A549 (cell line): ENCODE data around the gene SLC17A2. TPM values are rescaled to one million over a fixed set of nuclear protein-coding genes. Genes with fewer than 3 reads are reported as not detected.

Source experiments
- ATAC-seq, 2 experiments: fragments of 200-7000 bp in 1 of 2; fragments of >200 bp in 1 of 2; cut with Nextera tagmentation in 1 of 2; cut with Tn5 transposase in 1 of 2; 3 replicates each; pipeline versions ENCODE4 v1.8.0 to v1.9.1; 2018 to 2020; ENCODE audit warnings: mild to moderate bottlenecking in 1 of 2, moderate library complexity in 1 of 2
- CTCF ChIA-PET: fragments of 300-600 bp; sonication (Branson Sonifier 250); formaldehyde crosslinking; extraction: SDS; loops from one replicate; lab custom pipeline; 2021; ENCODE audit warnings: antibody characterized with exemption, inconsistent platforms; lab: Yijun Ruan, JAX
- POLR2A ChIA-PET: fragments of 350-600 bp; formaldehyde crosslinking; extraction: SDS; loops from one replicate; lab custom pipeline; 2021; ENCODE audit warnings: antibody characterized with exemption, inconsistent platforms; lab: Yijun Ruan, JAX
- DNase-seq, 2 experiments: peaks; one replicate each; pipeline versions ENCODE4 v3.0.0 to v3.0.0-alpha.2; 2011 to 2016; ENCODE audit warnings: low read depth in 1 of 2, low spot score in 1 of 2
- FAIRE-seq: peaks from 2 replicates; lab custom pipeline; 2011; peaks lifted over from hg19 to GRCh38; lab: Jason Lieb, UNC
- H3K27ac ChIP-seq, 2 experiments: fragments of >200 bp; sonication (Bioruptor Twin); formaldehyde crosslinking; 3 replicates each; pipeline ENCODE4 v1.5.1; 2016 to 2017
- H3K4me1 ChIP-seq: fragments of >200 bp; sonication (Bioruptor Twin); formaldehyde crosslinking; 3 replicates; pipeline ENCODE4 v1.6.1; 2016
- H3K4me2 ChIP-seq: fragments of >200 bp; sonication (Bioruptor Twin); formaldehyde crosslinking; 3 replicates; pipeline ENCODE4 v1.6.1; 2016
- H3K4me3 ChIP-seq: fragments of >200 bp; sonication (Bioruptor Twin); formaldehyde crosslinking; 3 replicates; pipeline ENCODE4 v1.5.1; 2016
- H3K9me3 ChIP-seq: fragments of >200 bp; sonication (Bioruptor Twin); formaldehyde crosslinking; 3 replicates; pipeline ENCODE4 v1.6.1; 2016
- ATOH8 ChIP-seq: fragments of 250-450 bp; sonication (Bioruptor Pico); IDR thresholded peaks from 2 replicates; pipeline ENCODE4 v1.5.0; 2020; ENCODE audit warnings: low read depth, mild to moderate bottlenecking, moderate library complexity
- BCL3 ChIP-seq: fragments of >200 bp; sonication (Bioruptor Twin); formaldehyde crosslinking; IDR thresholded peaks from 3 replicates; pipeline ENCODE4 v1.6.1; 2016
- BHLHE40 ChIP-seq: IDR thresholded peaks from 2 replicates; pipeline ENCODE4 v1.6.1; 2012; ENCODE audit warnings: low read depth, low read length, inconsistent platforms
- CBX2 ChIP-seq: fragments of 200-600 bp; sonication (generic); IDR thresholded peaks from 2 replicates; pipeline ENCODE4 v1.6.1; 2016; ENCODE audit warnings: low read depth, mild to moderate bottlenecking, borderline replicate concordance
- EHMT2 ChIP-seq: fragments of 200-600 bp; sonication (generic); IDR thresholded peaks from 2 replicates; pipeline ENCODE4 v1.6.1; 2016; ENCODE audit warnings: antibody characterized with exemption, low read depth, mild to moderate bottlenecking, moderate library complexity
- ELK1 ChIP-seq: fragments of 150-350 bp; IDR thresholded peaks from 2 replicates; pipeline ENCODE4 v1.6.1; 2014; ENCODE audit warnings: low read depth, mild to moderate bottlenecking, low read length
- EP300 ChIP-seq, 2 experiments: fragments of >200 bp; sonication (Bioruptor Twin); formaldehyde crosslinking; IDR thresholded peaks; 2 replicates in 1 of 2; 3 replicates in 1 of 2; pipeline ENCODE4 v1.6.1; 2016 to 2017
- ESRRA ChIP-seq: fragments of 150-350 bp; IDR thresholded peaks from 2 replicates; pipeline ENCODE4 v1.6.1; 2014; ENCODE audit warnings: mild to moderate bottlenecking, low read length, borderline replicate concordance
- FOSL2 ChIP-seq, 2 experiments: fragments of 450-650 bp in 1 of 2; fragments of >200 bp in 1 of 2; sonication (Bioruptor Twin) in 1 of 2; formaldehyde crosslinking; IDR thresholded peaks; 2 replicates each; pipeline versions ENCODE4 v1.5.0 to v1.6.1; 2016 to 2020; ENCODE audit warnings: mild to moderate bottlenecking in 1 of 2, moderate library complexity in 1 of 2
- FOXS1 ChIP-seq: fragments of 250-450 bp; sonication (Bioruptor Pico); IDR thresholded peaks from 2 replicates; pipeline ENCODE4 v1.5.0; 2020; ENCODE audit warnings: mild to moderate bottlenecking, moderate library complexity
- HDAC2 ChIP-seq: fragments of 200-600 bp; sonication (generic); IDR thresholded peaks from 2 replicates; pipeline ENCODE4 v1.6.1; 2016
- HMGXB4 ChIP-seq: fragments of 250-450 bp; sonication (Bioruptor Pico); IDR thresholded peaks from 2 replicates; pipeline ENCODE4 v1.5.0; 2021; ENCODE audit warnings: mild to moderate bottlenecking, moderate library complexity, borderline replicate concordance
- JUN ChIP-seq, 2 experiments: fragments of >200 bp; sonication (Bioruptor Twin); formaldehyde crosslinking; IDR thresholded peaks; 2 replicates in 1 of 2; 3 replicates in 1 of 2; pipeline ENCODE4 v1.6.1; 2016 to 2017
- NPAS2 ChIP-seq: fragments of 250-450 bp; sonication (Bioruptor Pico); IDR thresholded peaks from 2 replicates; pipeline ENCODE4 v1.8.0; 2022; ENCODE audit warnings: mild to moderate bottlenecking, moderate library complexity, borderline replicate concordance
- PBX3 ChIP-seq: IDR thresholded peaks from 2 replicates; pipeline ENCODE4 v1.6.1; 2012
- POLR2A ChIP-seq: IDR thresholded peaks from 2 replicates; pipeline ENCODE4 v1.6.1; 2012; ENCODE audit warnings: mild to moderate bottlenecking, low read length
- RAD21 ChIP-seq, 2 experiments: fragments of >200 bp in 1 of 2; sonication (Bioruptor Twin) in 1 of 2; formaldehyde crosslinking in 1 of 2; IDR thresholded peaks in 1 of 2; conservative IDR thresholded peaks in 1 of 2; 2 replicates in 1 of 2; 3 replicates in 1 of 2; pipeline ENCODE4 v1.6.1; 2012 to 2018; ENCODE audit warnings: inconsistent platforms in 1 of 2
- RARB ChIP-seq: fragments of 250-450 bp; sonication (Bioruptor Pico); IDR thresholded peaks from 2 replicates; pipeline ENCODE4 v1.8.0; 2021; ENCODE audit warnings: mild to moderate bottlenecking, moderate library complexity
- RNF2 ChIP-seq: fragments of 200-600 bp; sonication (generic); IDR thresholded peaks from 2 replicates; pipeline ENCODE4 v1.6.1; 2016; ENCODE audit warnings: low read depth, mild to moderate bottlenecking, antibody characterized with exemption, moderate library complexity, borderline replicate concordance
- SREBF2 ChIP-seq: fragments of 450-650 bp; IDR thresholded peaks from 2 replicates; pipeline ENCODE4 v1.6.1; 2014; ENCODE audit warnings: mild to moderate bottlenecking, moderate library complexity
- TFCP2L1 ChIP-seq: fragments of 250-450 bp; sonication (Bioruptor Pico); IDR thresholded peaks from 2 replicates; pipeline ENCODE4 v1.5.0; 2021; ENCODE audit warnings: mild to moderate bottlenecking
- TP53 ChIP-seq: fragments of 250-450 bp; sonication (Bioruptor Pico); IDR thresholded peaks from 2 replicates; pipeline ENCODE4 v1.5.0; 2021; ENCODE audit warnings: mild to moderate bottlenecking, moderate library complexity
- WGBS: methylation state at CpG from one replicate; pipeline ENCODE4 v1.1.6; 2017; ENCODE audit errors: missing lambda C conversion rate; 5-methylcytosine and 5-hydroxymethylcytosine counted together
- polyA plus RNA-seq, 4 experiments: library from polyadenylated mRNA; depleted of rRNA in 3 of 4; stranded (reverse); fragments of >200 nt; fragmentation: RNase III in 1 of 4; extraction: RNeasy Plus Mini Kit Qiagen cat#74134 plus additional on column Dnase treatment in 1 of 4; gene quantifications; 2 replicates in 3 of 4; 3 replicates in 1 of 4; pipeline ENCODE4 v1.2.3, GENCODE V29; 2011 to 2017

SLC17A2 gene
- polyA plus RNA-seq, 2 of the 4 experiments (the other 2 are of a cell fraction) = not detected

GRCh38 chr6:25973923-25974555 is 43.5 kb upstream of the SLC17A2 start:
- DNase-seq (no peak), FAIRE-seq (no peak), ATAC-seq (no peak)
- peaks cover 17% of the 10 kb centered on the region for H3K4me1 ChIP-seq
- H3K9me3 ChIP-seq = no peaks in the 10 kb centered on the region
- ChIA-PET CTCF (interaction anchor here (1.6 kb wide), 1 partner anchor 19 kb away, joined by 6 read pairs; no protein-coding TSS in a partner anchor), POLR2A (no interaction called here)
- TF ChIP-seq ATOH8 (CRISPR knock-in tag) (no peak), HMGXB4 (CRISPR knock-in tag) (no peak), EP300 (IDR thresholded peaks at IDR 0.05) (no peak), CBX2 (no peak), EHMT2 (no peak), FOXS1 (CRISPR knock-in tag) (no peak), ESRRA (no peak), ELK1 (no peak), RAD21 (conservative IDR thresholded peaks at IDR 0.05 in 1 of 2, IDR thresholded peaks at IDR 0.05 in 1 of 2) (no peak), SREBF2 (no peak), PBX3 (no peak), NPAS2 (CRISPR knock-in tag) (no peak), HDAC2 (no peak), BHLHE40 (no peak), TFCP2L1 (CRISPR knock-in tag) (no peak), BCL3 (no peak), POLR2A (no peak), TP53 (CRISPR knock-in tag) (no peak), RNF2 (no peak), RARB (CRISPR knock-in tag) (no peak)
- 96% methylated on average over 2 of the region's 2 CpGs for WGBS
- no peak overlapping the region for H3K4me2 ChIP-seq
- H3K27ac ChIP-seq = no peak overlapping the region
- no peak overlapping the region for H3K4me3 ChIP-seq

- H3K9me3 ChIP-seq = no peaks in the 10 kb centered on the region
- no peak overlapping the region for H3K27ac ChIP-seq
- no peak overlapping the region for H3K4me3 ChIP-seq
- no peak for DNase-seq
- no peak overlapping the region for H3K4me2 ChIP-seq
- 87% methylated on average over 5 of the region's 5 CpGs for WGBS
- POLR2A ChIA-PET = no interaction called here
- TF ChIP-seq EP300 (IDR thresholded peaks at IDR 0.05) (no peak), FOSL2 (IDR thresholded peaks at IDR 0.05) (no peak), FOSL2 (CRISPR knock-in tag; IDR thresholded peaks at IDR 0.05) (no peak), JUN (IDR thresholded peaks at IDR 0.05) (no peak), TFCP2L1 (CRISPR knock-in tag) (no peak)
- TF ChIP-seq, all 56 proteins: peak for 0
- FAIRE-seq (no peak), ATAC-seq (no peak)
- CTCF ChIA-PET = interaction anchor here (1.6 kb wide), 1 partner anchor 20 kb away, joined by 6 read pairs; no protein-coding TSS in a partner anchor
- H3K4me1 ChIP-seq = peaks cover 17% of the 10 kb centered on the region
Observed at GRCh38 chr6:25972902-25973301, 42.4 kb upstream of the SLC17A2 start.
